SK-N-SH treated with all-trans-retinoic acid at 6 μM for 48 hours (cell line): ENCODE data around the gene BOC.

Source experiments
- ATAC-seq: fragments of 200-7000 bp; cut with Tn5 transposase; 3 replicates; pipeline ENCODE4 v1.9.1; 2020; ENCODE audit warnings: mild to moderate bottlenecking, moderate library complexity
- BACH2 ChIP-seq: fragments of 250-450 bp; sonication (Bioruptor Pico); IDR thresholded peaks from 2 replicates; pipeline ENCODE4 v1.9.0; 2021; ENCODE audit warnings: mild to moderate bottlenecking, borderline replicate concordance
- CREB5 ChIP-seq: fragments of 250-450 bp; sonication (Bioruptor Pico); IDR thresholded peaks from 2 replicates; pipeline ENCODE4 v1.5.1; 2020; ENCODE audit warnings: low read depth, mild to moderate bottlenecking, moderate library complexity
- CSDC2 ChIP-seq: fragments of 250-450 bp; sonication (Bioruptor Pico); IDR thresholded peaks from 2 replicates; pipeline ENCODE4 v1.5.0; 2020; ENCODE audit warnings: mild to moderate bottlenecking, moderate library complexity
- CSRNP3 ChIP-seq: fragments of 250-450 bp; sonication (Bioruptor Pico); IDR thresholded peaks from 2 replicates; pipeline ENCODE4 v1.5.1; 2021; ENCODE audit warnings: mild to moderate bottlenecking, moderate library complexity
- ESRRG ChIP-seq: fragments of 250-450 bp; sonication (Bioruptor Pico); IDR thresholded peaks from 2 replicates; pipeline ENCODE4 v1.6.1; 2021; ENCODE audit warnings: mild to moderate bottlenecking
- GLIS3 ChIP-seq: fragments of 250-450 bp; sonication (Bioruptor Pico); IDR thresholded peaks from 2 replicates; pipeline ENCODE4 v1.5.0; 2020; ENCODE audit warnings: mild to moderate bottlenecking, moderate library complexity
- ISL1 ChIP-seq: fragments of 250-450 bp; sonication (Bioruptor Pico); IDR thresholded peaks from 2 replicates; pipeline ENCODE4 v2.1.2; 2022; ENCODE audit warnings: mild to moderate bottlenecking, moderate library complexity
- OSR1 ChIP-seq: fragments of 250-450 bp; sonication (Bioruptor Pico); IDR thresholded peaks from 2 replicates; pipeline ENCODE4 v1.8.0; 2022; ENCODE audit warnings: moderate library complexity, mild to moderate bottlenecking, inconsistent platforms
- PATZ1 ChIP-seq: fragments of 250-450 bp; sonication (Bioruptor Pico); IDR thresholded peaks from 2 replicates; pipeline ENCODE4 v1.8.0; 2020; ENCODE audit warnings: mild to moderate bottlenecking, moderate library complexity, borderline replicate concordance
- POU6F1 ChIP-seq: fragments of 250-450 bp; sonication (Bioruptor Pico); IDR thresholded peaks from 2 replicates; pipeline ENCODE4 v1.8.0; 2021; ENCODE audit warnings: low read depth, mild to moderate bottlenecking, moderate library complexity, borderline replicate concordance
- PPARA ChIP-seq: fragments of 250-450 bp; sonication (Bioruptor Pico); IDR thresholded peaks from 2 replicates; pipeline ENCODE4 v1.5.0; 2020; ENCODE audit warnings: mild to moderate bottlenecking, borderline replicate concordance
- RARB ChIP-seq: fragments of 250-450 bp; sonication (Bioruptor Pico); IDR thresholded peaks from 2 replicates; pipeline ENCODE4 v1.8.0; 2021; ENCODE audit warnings: mild to moderate bottlenecking, moderate library complexity
- SNAI2 ChIP-seq: fragments of 250-450 bp; sonication (Bioruptor Pico); IDR thresholded peaks from 2 replicates; pipeline ENCODE4 v1.5.0; 2020; ENCODE audit warnings: mild to moderate bottlenecking, moderate library complexity
- TCF4 ChIP-seq: fragments of 250-450 bp; sonication (Bioruptor Pico); IDR thresholded peaks from 2 replicates; pipeline ENCODE4 v1.8.0; 2021; ENCODE audit warnings: mild to moderate bottlenecking, moderate library complexity, borderline replicate concordance
- TOX ChIP-seq: fragments of 250-450 bp; sonication (Bioruptor Pico); IDR thresholded peaks from 2 replicates; pipeline ENCODE4 v1.8.0; 2021; ENCODE audit warnings: mild to moderate bottlenecking, moderate library complexity, borderline replicate concordance
- ZFP3 ChIP-seq: fragments of 250-450 bp; sonication (Bioruptor Pico); IDR thresholded peaks from 2 replicates; pipeline ENCODE4 v1.5.0; 2020; ENCODE audit warnings: mild to moderate bottlenecking, moderate library complexity
- ZFP30 ChIP-seq: fragments of 450-650 bp; formaldehyde crosslinking; IDR thresholded peaks from 2 replicates; pipeline ENCODE4 v1.5.0; 2022; ENCODE audit warnings: mild to moderate bottlenecking, moderate library complexity
- ZNF565 ChIP-seq: fragments of 450-650 bp; formaldehyde crosslinking; conservative IDR thresholded peaks from 2 replicates; pipeline ENCODE4 v1.5.0; 2020; ENCODE audit warnings: low read depth, mild to moderate bottlenecking, moderate library complexity
- ZNF70 ChIP-seq: fragments of 450-650 bp; formaldehyde crosslinking; IDR thresholded peaks from 2 replicates; pipeline ENCODE4 v1.5.0; 2020; ENCODE audit warnings: mild to moderate bottlenecking, moderate library complexity

Gene BOC

GRCh38 chr3:113304856-113305540, 93.6 kb downstream of the BOC start (continued):
- TF ChIP-seq CREB5, result no peak
- no peak for TF ChIP-seq GLIS3 (CRISPR knock-in tag)
- TF ChIP-seq, all 23 proteins: peak for 0

- TF ChIP-seq PATZ1 (CRISPR knock-in tag) (no peak), POU6F1 (no peak), CREB5 (no peak), ZNF565 (CRISPR knock-in tag) (no peak), OSR1 (CRISPR knock-in tag) (no peak), CSDC2 (CRISPR knock-in tag) (no peak), GLIS3 (CRISPR knock-in tag) (no peak), SNAI2 (no peak), CSRNP3 (no peak), BACH2 (CRISPR knock-in tag) (no peak)
- no peak for ATAC-seq
These were observed 99.6 kb downstream of the BOC start for GRCh38 chr3:113310960-113311359.

- TF ChIP-seq CSDC2 (CRISPR knock-in tag) (no peak), RARB (CRISPR knock-in tag) (no peak), TCF4 (CRISPR knock-in tag) (no peak), ZFP30 (no peak), TOX (no peak), PATZ1 (CRISPR knock-in tag) (no peak), ZFP3 (CRISPR knock-in tag) (no peak)
- no peak for ATAC-seq
These were observed 101.1 kb downstream of the BOC start for GRCh38 chr3:113312416-113312815.

- TF ChIP-seq TOX (no peak), ZFP30 (no peak), ESRRG (no peak), CREB5 (no peak), TCF4 (CRISPR knock-in tag) (no peak), ISL1 (CRISPR knock-in tag) (no peak), GLIS3 (CRISPR knock-in tag) (no peak), ZNF70 (no peak), BACH2 (CRISPR knock-in tag) (no peak), PPARA (CRISPR knock-in tag) (no peak)
- no peak for ATAC-seq
These were observed 103.6 kb downstream of the BOC start for GRCh38 chr3:113314923-113315322.
